Measurements from ENCODE around the gene WSB2. TPM values are rescaled to one million over a fixed set of nuclear protein-coding genes. Genes with fewer than 3 reads are reported as not detected.
"Not testable (repeated sequence)": the region's sequence is repeated elsewhere in the genome, so short reads cannot be mapped to it uniquely, and the experiment has no call there.

Gene WSB2
- total RNA-seq, 1 donor from 2014 or later = 68.4 TPM

- no peak for DNase-seq (ENCODE audit: low spot score)
Measured at GRCh38 chr12:118035190-118036041, 25.6 kb downstream of the WSB2 start.

GRCh38 chr12:118034429-118035189, 26.4 kb downstream of the WSB2 start:
- peak; percentile 62 for DNase-seq (ENCODE audit: low spot score)

- no peak for DNase-seq (ENCODE audit: low spot score)
Measured at GRCh38 chr12:118033902-118034301, 27.1 kb downstream of the WSB2 start.

- no peak for DNase-seq (ENCODE audit: low spot score)
Measured at GRCh38 chr12:118033323-118033722, 27.7 kb downstream of the WSB2 start.

GRCh38 chr12:118032188-118032587, 28.8 kb downstream of the WSB2 start:
- DNase-seq (ENCODE audit: low spot score) = no peak

- DNase-seq (ENCODE audit: low spot score) = no peak
Measured at GRCh38 chr12:118029166-118029565, 31.8 kb downstream of the WSB2 start.

- DNase-seq (ENCODE audit: low spot score) = no peak
Measured at GRCh38 chr12:118025168-118025567, 35.8 kb downstream of the WSB2 start.

GRCh38 chr12:118023301-118023860, 37.6 kb downstream of the WSB2 start:
- DNase-seq (ENCODE audit: low spot score) = no peak

- DNase-seq (ENCODE audit: low spot score) = peak; percentile 21
Measured at GRCh38 chr12:118022728-118023109, 38.3 kb downstream of the WSB2 start.

- DNase-seq (ENCODE audit: low spot score) = not testable (repeated sequence)
Measured at GRCh38 chr12:118022097-118022727, 38.8 kb downstream of the WSB2 start.

GRCh38 chr12:118020036-118020435, 40.9 kb downstream of the WSB2 start:
- DNase-seq (ENCODE audit: low spot score) = no peak

- DNase-seq (ENCODE audit: low spot score) = no peak
Measured at GRCh38 chr12:118017926-118018325, 43.1 kb downstream of the WSB2 start.

GRCh38 chr12:118016424-118017264, 44.3 kb downstream of the WSB2 start, which contains the start of gene RFC5:
Gene RFC5, plus strand, starts transcription at chr12:118016703. Its CDS starts 125 bp downstream, at chr12:118016828.
- peak; percentile 99 for DNase-seq (ENCODE audit: low spot score)

- no peak for DNase-seq (ENCODE audit: low spot score)
Measured at GRCh38 chr12:118015944-118016343, 45.0 kb downstream of the WSB2 start.

GRCh38 chr12:118015306-118015705, 45.7 kb downstream of the WSB2 start:
- no peak for DNase-seq (ENCODE audit: low spot score)

GRCh38 chr12:118013283-118013682, 47.7 kb downstream of the WSB2 start:
- no peak for DNase-seq (ENCODE audit: low spot score)

GRCh38 chr12:118011961-118012360, 49.0 kb downstream of the WSB2 start:
- no peak for DNase-seq (ENCODE audit: low spot score)

GRCh38 chr12:118011377-118011776, 49.6 kb downstream of the WSB2 start:
- DNase-seq (ENCODE audit: low spot score) = no peak

GRCh38 chr12:118010903-118011302, 50.1 kb downstream of the WSB2 start:
- no peak for DNase-seq (ENCODE audit: low spot score)

GRCh38 chr12:117999806-118000205, 61.2 kb downstream of the WSB2 start:
- DNase-seq (ENCODE audit: low spot score) = not testable (repeated sequence)

GRCh38 chr12:117998719-117999118, 62.3 kb downstream of the WSB2 start:
- DNase-seq (ENCODE audit: low spot score) = no peak
